GM21381 (cell line): ENCODE results near the gene CCDC187.

Source experiments
- ATAC-seq: cut with Tn5 transposase; IDR thresholded peaks from one replicate; pipeline ENCODE4 v1.9.1; 2021; ENCODE audit warnings: mild to moderate bottlenecking, moderate library complexity; ENCODE audit not compliant: unreplicated experiment

The CCDC187 gene

GRCh38 chr9:136255896-136256890 is 47.7 kb downstream of the CCDC187 start:
- no peak for ATAC-seq

DNA sequence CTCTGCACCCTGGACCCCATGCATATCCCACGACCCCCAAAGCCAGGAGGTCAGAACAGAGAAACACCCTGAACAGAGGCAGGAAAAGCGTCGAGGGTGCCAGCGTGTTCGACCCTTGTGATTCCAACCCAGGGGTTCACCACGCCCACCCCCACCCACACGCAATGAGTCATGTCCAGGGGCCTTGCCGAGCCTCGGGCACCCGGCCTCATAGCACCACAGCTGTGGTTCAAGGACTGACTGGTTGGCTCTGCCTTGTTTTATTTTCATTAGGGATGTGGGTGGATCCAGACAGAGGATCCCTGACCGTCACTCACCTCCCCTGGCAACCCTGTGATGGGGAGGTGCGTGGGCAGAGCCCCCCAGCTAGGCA is 48.7 kb downstream of the CCDC187 start:
- ATAC-seq, result no peak

GRCh38 chr9:136254381-136255165 is 49.3 kb downstream of the CCDC187 start:
- no peak for ATAC-seq

- no peak for ATAC-seq
These were observed 50.4 kb downstream of the CCDC187 start for GRCh38 chr9:136253246-136254130.

DNA sequence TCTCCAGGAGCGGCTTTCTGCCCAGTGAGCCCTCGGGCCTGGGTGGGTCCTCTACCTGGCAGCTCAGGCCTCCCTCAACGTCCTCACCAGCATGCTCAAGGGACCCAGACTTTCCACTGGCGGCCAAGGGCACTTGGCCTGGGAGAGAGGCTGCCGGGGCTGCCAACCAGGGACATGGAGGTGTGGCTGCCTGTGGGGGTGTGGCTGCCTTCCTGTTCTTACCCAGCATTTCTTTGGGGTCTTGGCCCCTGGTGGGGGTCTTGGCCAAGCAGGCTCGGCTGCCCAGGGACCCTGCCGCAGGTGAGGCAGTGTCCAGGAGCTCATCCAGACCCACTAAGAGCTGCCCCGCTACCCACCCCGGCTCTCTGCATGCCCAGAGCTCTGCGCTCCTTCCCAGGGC is 51.0 kb downstream of the CCDC187 start:
- no peak for ATAC-seq

GRCh38 chr9:136252281-136252680 is 51.6 kb downstream of the CCDC187 start:
- ATAC-seq, result no peak

DNA sequence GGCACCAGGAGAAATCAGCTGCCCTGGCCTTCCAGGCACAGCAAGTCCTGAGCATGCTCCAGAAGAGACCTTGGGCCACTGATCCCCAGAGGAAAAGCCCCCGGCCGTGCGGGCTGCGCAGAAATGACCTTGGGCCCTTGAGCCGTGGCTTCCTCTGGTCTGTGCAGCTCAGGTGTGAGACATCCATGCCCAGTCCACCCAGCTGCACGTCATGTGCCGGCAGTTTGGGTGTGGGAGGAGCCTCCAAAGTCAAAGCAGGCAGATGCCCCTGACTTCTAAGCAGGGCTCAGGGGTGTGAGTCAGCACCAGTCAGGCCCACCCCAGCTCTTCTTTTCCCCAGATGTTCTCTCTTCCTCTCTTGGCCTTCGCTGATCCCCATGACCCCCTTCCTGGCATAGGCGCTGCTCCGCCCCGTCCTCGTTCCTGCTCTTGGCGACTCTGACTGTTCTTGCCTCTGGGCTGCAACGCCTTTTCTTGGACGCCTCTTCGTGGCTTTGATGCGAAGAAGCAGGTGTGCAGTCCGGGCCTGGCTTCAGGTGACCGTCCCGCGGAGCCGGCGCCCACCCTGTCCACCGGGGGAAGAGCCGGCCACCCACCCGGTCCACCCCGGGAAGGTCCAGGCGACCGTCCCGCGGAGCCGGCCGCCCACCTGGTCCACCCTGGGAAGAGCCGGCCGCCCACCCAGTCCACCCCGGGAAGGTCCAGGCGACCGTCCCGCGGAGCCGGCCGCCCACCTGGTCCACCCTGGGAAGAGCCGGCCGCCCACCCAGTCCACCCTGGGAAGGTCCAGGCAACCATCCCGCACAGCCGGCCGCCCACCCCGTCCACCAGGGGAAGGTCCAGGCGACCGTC is 52.4 kb downstream of the CCDC187 start:
- no peak for ATAC-seq

DNA sequence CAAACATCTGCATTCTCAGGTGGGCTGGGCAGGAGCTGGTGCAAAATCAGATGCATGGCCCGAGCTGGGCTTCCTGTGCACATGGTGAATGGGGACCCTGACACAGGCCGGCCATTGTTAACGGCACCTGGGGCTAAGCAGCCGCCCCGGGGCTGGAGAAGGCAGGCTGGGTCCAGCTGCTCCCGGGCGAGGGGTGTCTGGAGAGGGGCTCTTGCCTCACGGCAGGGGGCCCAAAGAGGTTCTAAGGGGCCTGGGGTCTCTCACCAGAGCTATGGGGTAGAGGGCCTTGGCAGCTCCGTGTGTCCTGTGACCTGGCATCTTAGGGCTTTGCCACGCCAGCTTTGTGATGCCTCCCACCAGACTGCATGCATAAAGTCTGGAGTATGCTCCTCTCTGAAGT is 53.2 kb downstream of the CCDC187 start:
- ATAC-seq, result no peak

GRCh38 chr9:136249877-136250559 is 53.9 kb downstream of the CCDC187 start:
- ATAC-seq, result no peak

DNA sequence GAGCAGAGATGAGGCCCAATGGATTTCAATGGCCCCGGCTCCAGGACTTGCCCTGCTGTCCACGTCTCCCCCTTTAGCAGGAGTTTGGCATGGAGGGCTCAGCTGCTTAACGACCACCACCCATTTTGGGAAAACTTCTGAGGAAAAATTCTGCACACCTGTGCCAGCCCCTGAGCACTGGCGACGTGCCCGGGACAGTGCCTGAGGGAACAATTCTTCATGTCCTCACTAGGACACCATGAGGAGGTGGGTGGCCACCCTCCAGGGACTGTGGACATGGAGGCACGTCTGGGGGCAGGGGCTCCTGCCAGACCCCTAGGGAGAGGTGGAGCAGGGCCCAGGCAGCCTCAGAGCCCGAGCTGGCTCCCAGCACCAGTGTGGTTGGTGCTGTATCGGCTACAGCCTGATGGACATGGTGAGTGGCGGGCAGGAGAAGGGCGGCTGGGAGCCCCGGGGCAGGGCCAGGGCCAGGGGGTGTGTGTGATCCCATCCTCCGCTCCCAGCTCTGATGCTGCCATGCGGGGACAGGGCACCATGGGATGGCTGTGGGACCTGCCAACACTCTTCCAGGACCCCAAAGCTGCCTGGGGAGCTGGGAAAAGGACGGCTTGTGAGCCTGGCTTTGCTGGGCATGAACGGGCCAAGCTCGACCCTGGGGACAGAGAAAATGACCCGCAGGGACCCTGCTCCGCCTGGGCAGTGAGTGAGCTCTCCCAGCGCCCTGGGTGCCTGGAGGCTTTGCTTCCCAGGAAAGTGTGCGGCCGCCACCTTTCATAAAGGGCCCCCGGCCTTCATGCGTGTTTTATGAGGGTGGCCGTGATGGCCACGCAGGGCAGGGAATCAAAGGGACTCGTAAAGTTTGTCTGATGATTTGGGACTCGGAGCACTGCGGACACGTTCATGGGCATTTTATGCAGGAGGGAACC is 54.7 kb downstream of the CCDC187 start:
- no peak for ATAC-seq

DNA sequence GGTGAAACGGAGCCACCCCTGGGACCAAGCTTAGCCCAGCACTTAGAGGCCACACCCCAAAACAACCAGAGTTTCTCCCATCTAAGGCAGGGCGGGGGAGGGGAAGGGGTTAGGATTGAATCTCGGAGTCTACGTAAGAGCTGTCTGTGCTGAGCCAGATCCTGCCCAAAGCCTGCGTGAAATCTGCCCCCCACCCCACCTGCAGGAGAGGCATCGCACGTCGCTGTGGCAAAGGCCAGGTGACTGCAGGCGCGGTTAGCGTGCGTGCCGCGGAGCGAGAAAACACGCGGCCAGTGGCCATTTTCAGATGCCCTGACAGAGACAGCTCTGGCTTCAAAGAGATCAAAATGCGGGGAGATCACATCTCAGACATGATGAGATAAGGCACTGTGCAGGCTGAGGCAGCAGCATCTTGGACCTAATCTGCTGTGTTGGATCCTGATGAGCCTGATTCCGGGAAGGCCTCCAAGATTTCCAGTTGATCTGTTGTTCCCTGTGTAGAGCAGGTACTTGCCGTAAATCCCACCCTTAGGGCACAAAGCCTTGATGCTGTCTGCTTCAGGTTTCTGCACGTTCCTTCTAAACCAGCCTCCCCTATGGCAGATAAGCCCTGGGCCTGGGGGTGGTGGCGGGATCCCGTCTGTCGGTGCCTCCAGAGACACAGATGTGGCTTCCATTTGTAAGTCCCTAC is 55.8 kb downstream of the CCDC187 start:
- ATAC-seq, result no peak

GRCh38 chr9:136247551-136247916 is 56.4 kb downstream of the CCDC187 start:
- ATAC-seq, result no peak

GRCh38 chr9:136246849-136247550 is 56.9 kb downstream of the CCDC187 start:
- ATAC-seq, result no peak

DNA sequence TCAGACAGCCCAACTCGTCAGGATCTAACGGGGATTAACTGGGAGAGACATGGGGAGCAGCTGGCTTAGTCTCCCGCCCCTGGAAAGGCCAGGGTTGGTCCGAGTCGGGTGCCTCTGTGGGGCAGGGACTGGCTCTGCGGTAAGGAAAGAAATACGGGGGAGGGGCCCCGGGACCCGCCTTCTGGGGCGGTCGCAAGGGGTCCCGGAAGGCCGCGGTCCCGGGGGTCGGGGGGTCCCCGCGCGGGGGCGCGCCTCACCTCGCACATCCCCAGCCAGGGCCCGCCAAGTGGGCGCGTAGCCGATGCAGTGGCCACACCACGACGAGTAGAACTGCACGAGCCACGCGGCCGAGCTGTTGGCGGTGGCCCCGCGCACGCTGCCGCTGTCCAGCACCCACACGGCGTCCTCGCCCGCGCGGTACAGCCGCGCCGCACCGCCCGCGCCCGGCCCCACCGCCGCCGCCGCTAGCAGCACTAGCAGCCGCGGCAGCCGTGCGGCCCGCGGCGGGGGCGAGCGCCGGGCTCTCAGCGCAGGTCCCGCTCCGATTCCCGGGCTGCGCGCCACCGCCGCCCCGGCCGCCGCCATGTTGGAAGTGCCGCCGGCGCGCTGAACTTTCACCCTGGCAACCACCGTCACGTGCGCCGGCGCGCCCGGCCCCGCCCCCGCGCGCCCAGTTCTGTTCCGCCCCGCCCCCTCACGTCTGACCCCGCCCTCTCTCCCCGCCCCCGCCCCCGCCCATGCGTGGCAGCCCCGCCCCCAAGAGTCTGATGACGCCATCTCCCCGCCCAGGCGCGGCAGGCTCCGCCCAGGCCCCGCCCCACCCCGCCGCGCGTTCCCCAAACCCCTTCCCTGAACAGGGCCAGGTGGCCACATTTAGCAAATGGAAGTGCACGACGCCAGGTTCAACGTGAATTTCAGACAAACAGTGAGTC is 58.4 kb downstream of the CCDC187 start, which contains the start of gene QSOX2:
Gene QSOX2 (minus strand): TSS at position 594 of the 932 bp plus-strand sequence. CDS start 9 bp downstream, at position 585.
- ATAC-seq, result peak; percentile 65

GRCh38 chr9:136244969-136245218 is 59.0 kb downstream of the CCDC187 start:
- ATAC-seq, result no peak
